Measurements from ENCODE around the gene PITPNM2.

PITPNM2 gene

DNA sequence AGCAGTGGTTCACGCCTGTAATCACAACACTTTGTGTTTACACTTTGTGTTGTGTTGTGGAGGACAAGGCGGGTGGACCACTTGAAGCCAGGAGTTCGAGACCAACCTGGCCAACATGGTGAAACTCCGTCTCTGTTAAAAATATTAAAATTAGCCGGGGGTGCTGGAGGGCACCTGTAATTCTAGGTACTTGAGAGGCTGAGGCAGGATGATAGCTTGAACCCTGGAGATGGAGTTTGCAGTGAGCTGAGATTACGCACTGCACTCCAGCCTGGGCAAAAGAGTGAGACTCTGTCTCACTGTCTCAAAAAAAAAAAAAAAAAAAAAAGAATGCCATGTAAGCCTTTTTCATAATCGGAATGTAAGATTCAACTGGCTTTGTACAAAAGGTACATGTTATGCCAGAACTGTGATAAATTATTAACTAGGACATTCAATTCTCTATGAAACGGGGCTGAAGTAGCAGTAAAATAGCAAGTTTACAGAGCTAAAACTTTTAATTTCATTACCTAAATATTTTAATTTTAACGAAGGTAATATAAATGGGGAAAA lies 13.9 kb upstream of the PITPNM2 start:
- TF ChIP-seq, protein P1, sequence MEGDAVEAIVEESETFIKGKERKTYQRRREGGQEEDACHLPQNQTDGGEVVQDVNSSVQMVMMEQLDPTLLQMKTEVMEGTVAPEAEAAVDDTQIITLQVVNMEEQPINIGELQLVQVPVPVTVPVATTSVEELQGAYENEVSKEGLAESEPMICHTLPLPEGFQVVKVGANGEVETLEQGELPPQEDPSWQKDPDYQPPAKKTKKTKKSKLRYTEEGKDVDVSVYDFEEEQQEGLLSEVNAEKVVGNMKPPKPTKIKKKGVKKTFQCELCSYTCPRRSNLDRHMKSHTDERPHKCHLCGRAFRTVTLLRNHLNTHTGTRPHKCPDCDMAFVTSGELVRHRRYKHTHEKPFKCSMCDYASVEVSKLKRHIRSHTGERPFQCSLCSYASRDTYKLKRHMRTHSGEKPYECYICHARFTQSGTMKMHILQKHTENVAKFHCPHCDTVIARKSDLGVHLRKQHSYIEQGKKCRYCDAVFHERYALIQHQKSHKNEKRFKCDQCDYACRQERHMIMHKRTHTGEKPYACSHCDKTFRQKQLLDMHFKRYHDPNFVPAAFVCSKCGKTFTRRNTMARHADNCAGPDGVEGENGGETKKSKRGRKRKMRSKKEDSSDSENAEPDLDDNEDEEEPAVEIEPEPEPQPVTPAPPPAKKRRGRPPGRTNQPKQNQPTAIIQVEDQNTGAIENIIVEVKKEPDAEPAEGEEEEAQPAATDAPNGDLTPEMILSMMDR (conservative IDR thresholded peaks at IDR 0.05): no peak
- TF ChIP-seq ZFX (IDR thresholded peaks at IDR 0.05): no peak
- no peak overlapping the region for H3K27ac ChIP-seq

DNA sequence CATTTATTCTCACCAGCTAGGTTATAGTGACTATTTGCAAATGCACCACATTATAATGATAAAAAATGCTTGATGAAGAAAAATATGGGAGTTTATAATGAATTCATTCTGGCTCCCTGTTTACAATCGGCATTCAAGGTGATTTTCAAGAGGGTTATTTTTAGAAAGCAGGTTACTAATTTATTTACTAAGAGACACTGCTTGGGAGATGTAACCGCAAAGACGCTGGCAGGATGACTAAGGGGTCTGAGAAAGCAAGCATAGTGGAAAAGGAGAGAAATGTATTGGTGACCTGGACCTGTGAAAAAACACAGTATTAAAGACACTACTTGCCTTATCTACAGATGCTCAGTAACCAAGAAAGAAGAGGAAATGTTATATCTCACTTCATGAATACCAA lies 13.3 kb upstream of the PITPNM2 start:
- no peak for TF ChIP-seq ZFX (IDR thresholded peaks at IDR 0.05)
- TF ChIP-seq, protein P1 (conservative IDR thresholded peaks at IDR 0.05): no peak
- H3K27ac ChIP-seq: no peak overlapping the region

DNA sequence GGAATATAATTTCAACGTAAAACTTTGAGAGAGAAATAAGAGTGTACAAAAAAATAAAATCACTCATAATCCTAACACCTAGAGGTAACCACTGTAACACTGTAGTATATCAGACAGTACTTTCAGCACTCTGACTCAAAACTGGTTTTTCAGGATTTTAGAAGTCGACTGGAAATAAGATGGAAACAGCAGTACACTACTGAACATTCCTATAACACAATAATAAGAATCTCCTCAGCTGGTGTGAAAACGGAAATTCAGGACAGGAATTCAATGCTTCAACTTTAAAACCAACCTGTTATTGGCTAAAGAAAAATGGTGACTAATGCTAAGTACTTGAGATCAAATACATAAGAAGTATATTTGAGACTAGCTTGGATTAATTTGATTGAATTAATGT lies 12.3 kb upstream of the PITPNM2 start:
- H3K27ac ChIP-seq: no peak overlapping the region
- no peak for TF ChIP-seq ZFX (IDR thresholded peaks at IDR 0.05)
- TF ChIP-seq, protein P1 (conservative IDR thresholded peaks at IDR 0.05): no peak

DNA sequence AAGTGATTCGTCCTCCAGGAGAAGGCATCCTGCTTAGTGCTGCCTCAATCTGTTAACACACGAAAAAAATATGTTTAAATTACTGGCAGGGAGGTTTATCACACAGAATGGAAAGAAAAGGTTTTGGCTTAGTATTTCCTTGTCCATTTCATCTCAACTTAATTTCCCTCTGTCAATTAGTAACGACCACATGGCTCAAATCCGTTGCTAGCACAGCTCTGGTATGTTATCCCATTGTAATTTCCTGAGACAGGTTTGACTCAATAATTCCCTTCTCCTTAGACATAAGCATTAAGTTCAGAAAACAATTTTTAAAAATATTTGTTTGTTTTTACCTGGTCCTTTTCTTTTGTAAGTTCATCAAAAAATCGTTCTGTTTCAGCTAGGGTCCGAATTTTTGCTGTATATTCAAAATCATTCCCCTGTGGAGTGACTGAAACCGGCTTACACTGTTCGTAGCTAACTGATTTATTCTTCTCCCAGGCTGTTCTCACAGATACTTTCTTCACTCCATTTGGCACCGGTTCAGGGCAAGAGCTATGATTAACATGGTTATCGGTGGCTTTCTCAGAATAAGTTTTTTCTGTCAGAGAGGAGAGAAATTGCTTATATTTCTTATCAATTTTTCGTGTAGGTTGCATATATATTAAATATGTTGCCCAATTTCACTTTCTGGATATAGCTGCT lies 10.1 kb upstream of the PITPNM2 start:
- no peak overlapping the region for H3K27ac ChIP-seq
- TF ChIP-seq ZFX (IDR thresholded peaks at IDR 0.05): no peak
- TF ChIP-seq, protein P1 (conservative IDR thresholded peaks at IDR 0.05): no peak

DNA sequence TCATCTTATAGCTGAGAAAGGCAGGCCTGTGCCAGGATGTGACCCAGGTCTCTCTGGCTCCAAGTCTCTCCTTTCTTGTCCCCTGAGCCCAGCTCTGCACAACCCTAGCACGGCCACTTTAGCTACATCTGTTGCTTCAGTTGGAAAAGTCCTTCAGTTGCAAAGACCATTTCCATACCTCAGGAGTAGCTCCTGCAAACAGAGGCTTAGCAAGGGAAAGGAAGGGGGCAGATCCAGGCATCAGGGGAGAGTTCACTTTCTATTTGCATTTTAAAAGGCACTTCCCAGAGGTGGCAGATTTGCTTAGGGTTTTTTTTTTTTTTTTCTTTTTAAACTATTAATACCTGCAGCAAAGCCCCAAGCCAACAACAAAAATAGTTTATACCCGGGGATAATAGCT lies 3.0 kb upstream of the PITPNM2 start:
- no peak overlapping the region for H3K27ac ChIP-seq
- TF ChIP-seq, protein P1 (conservative IDR thresholded peaks at IDR 0.05): no peak
- TF ChIP-seq ZFX (IDR thresholded peaks at IDR 0.05): no peak

DNA sequence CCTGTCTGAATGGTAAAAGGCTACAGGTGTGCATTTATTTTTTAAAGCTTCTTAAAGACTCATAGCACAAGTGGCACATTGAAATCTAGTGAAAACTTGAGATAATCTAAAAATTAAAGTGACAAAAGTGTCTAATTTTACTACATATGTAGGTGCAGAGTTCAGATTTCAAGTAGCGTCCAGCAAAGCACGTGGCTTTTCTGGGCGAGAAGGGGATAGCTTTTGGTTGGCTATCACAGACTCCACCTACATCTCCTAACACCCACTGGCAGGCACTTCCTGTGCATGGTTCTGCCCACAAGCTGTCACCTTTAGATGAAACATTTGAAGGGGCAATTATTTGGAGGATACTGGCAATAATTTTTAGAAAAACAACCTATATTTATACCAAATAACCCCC lies 1.9 kb upstream of the PITPNM2 start:
- no peak for TF ChIP-seq ZFX (IDR thresholded peaks at IDR 0.05)
- TF ChIP-seq, protein P1 (conservative IDR thresholded peaks at IDR 0.05): no peak
- no peak overlapping the region for H3K27ac ChIP-seq
